Fibroblast of lung (primary cell): ENCODE measurements around the gene INTS12. TPM values are rescaled to one million over a fixed set of nuclear protein-coding genes. Genes with fewer than 3 reads are reported as not detected.

ENCODE experiments used
- DNase-seq, 2 donors: peaks; one replicate each; pipeline versions ENCODE4 v3.0.0 to v3.0.0-alpha.2; 2010; ENCODE audit warnings: low read depth in 2 of 2
- H2AFZ ChIP-seq: 2 replicates; pipeline ENCODE4 v1.5.1; 2012; ENCODE audit warnings: low read length, control low read depth, inconsistent platforms
- H3K27ac ChIP-seq: 2 replicates; pipeline ENCODE4 v1.5.1; 2011; ENCODE audit warnings: low read length, control low read depth; ENCODE audit not compliant: insufficient read depth
- H3K27me3 ChIP-seq: 2 replicates; pipeline ENCODE4 v1.5.1; 2011; ENCODE audit warnings: mild to moderate bottlenecking, low read length; ENCODE audit not compliant: control insufficient read depth, insufficient read depth
- H3K36me3 ChIP-seq: 2 replicates; pipeline ENCODE4 v1.5.1; 2011; ENCODE audit warnings: low read length; ENCODE audit not compliant: control insufficient read depth, insufficient read depth
- H3K4me1 ChIP-seq: 2 replicates; pipeline ENCODE4 v1.5.1; 2011; ENCODE audit warnings: low read length; ENCODE audit not compliant: control insufficient read depth, insufficient read depth; ENCODE audit errors: extremely low read depth
- H3K4me2 ChIP-seq: 2 replicates; pipeline ENCODE4 v1.5.1; 2011; ENCODE audit warnings: low read length, control low read depth; ENCODE audit not compliant: insufficient read depth; ENCODE audit errors: extremely low read depth
- H3K4me3 ChIP-seq, 4 experiments: fragments of 200-600 bp in 1 of 4; sonication (generic) in 1 of 4; replicated peaks in 1 of 4; 2 replicates each; pipeline ENCODE4 v1.5.1; 2011 to 2016; ENCODE audit warnings: low read length in 4 of 4, low read depth in 3 of 4, mild to moderate bottlenecking in 3 of 4, control low read depth in 2 of 4, inconsistent platforms in 1 of 4, mixed read lengths in 1 of 4; ENCODE audit not compliant: insufficient read depth in 1 of 4; ENCODE audit errors: control extremely low read depth in 1 of 4
- H3K79me2 ChIP-seq: 2 replicates; pipeline ENCODE4 v1.5.1; 2012; ENCODE audit warnings: mild to moderate bottlenecking, low read length, inconsistent platforms; ENCODE audit not compliant: control insufficient read depth, insufficient read depth
- H3K9ac ChIP-seq: 2 replicates; pipeline ENCODE4 v1.5.1; 2011; ENCODE audit warnings: mild to moderate bottlenecking, low read length, control low read depth; ENCODE audit not compliant: insufficient read depth
- H3K9me3 ChIP-seq: 2 replicates; pipeline ENCODE4 v1.5.1; 2012; ENCODE audit warnings: low read depth, low read length; ENCODE audit not compliant: control insufficient read depth, insufficient read depth
- H4K20me1 ChIP-seq: 2 replicates; pipeline ENCODE4 v1.5.1; 2011; ENCODE audit warnings: low read length; ENCODE audit not compliant: control insufficient read depth, insufficient read depth; ENCODE audit errors: extremely low read depth
- EZH2 ChIP-seq: IDR thresholded peaks from 2 replicates; pipeline ENCODE4 v1.5.1; 2012; ENCODE audit warnings: low read length, control low read depth, mild to moderate bottlenecking; ENCODE audit errors: missing control alignments
- polyA plus RNA-seq, 2 donors: library from polyadenylated mRNA; depleted of rRNA in 1 of 2; stranded (reverse) in 1 of 2; unstranded in 1 of 2; fragments of >200 nt; gene quantifications; 2 replicates each; pipeline ENCODE4 v1.2.1, GENCODE V29; 2011 to 2012; ENCODE audit warnings: missing spikeins in 1 of 2
- total RNA-seq: library from RNA; depleted of rRNA; stranded (reverse); fragments of >200 nt; gene quantifications from 2 replicates; pipeline ENCODE4 v1.2.1, GENCODE V29; 2014
- TF ChIP-seq, protein P1 (sequence below), 2 donors: IDR thresholded peaks in 1 of 2; conservative IDR thresholded peaks in 1 of 2; 1 replicate in 1 of 2; 2 replicates in 1 of 2; pipeline ENCODE4 v1.5.1; 2011 to 2012; ENCODE audit warnings: low read length in 2 of 2, control low read depth in 1 of 2, inconsistent platforms in 1 of 2, low read depth in 1 of 2, mild to moderate bottlenecking in 1 of 2

The INTS12 gene
- total and polyA plus RNA-seq, 2 donors (not counting 1 experiment from before 2014, with no cell fraction given), result 24.9 to 37.7 TPM

DNA sequence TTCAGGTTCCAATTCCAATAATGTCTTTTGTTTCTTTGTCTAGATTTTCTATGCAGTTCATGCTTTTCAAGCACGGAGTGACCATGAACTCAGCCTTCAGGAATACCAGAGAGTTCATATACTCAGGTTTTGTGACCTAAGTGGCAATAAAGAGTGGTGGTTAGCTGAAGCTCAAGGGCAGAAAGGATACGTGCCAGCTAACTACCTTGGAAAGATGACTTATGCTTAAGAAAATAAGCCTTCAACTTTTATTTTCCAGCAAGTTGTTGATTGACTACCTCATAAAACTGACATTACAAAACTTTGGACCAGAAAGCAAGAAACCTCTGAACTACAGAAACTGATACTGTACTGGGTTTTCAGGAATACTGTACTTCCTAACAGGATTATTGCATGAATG, 30.8 kb downstream of the INTS12 start:
- no peak overlapping the region for H3K9ac ChIP-seq
- no peaks in the 10 kb centered on the region for H3K36me3 ChIP-seq
- no peaks in the 10 kb centered on the region for H3K79me2 ChIP-seq
- TF ChIP-seq, protein P1, sequence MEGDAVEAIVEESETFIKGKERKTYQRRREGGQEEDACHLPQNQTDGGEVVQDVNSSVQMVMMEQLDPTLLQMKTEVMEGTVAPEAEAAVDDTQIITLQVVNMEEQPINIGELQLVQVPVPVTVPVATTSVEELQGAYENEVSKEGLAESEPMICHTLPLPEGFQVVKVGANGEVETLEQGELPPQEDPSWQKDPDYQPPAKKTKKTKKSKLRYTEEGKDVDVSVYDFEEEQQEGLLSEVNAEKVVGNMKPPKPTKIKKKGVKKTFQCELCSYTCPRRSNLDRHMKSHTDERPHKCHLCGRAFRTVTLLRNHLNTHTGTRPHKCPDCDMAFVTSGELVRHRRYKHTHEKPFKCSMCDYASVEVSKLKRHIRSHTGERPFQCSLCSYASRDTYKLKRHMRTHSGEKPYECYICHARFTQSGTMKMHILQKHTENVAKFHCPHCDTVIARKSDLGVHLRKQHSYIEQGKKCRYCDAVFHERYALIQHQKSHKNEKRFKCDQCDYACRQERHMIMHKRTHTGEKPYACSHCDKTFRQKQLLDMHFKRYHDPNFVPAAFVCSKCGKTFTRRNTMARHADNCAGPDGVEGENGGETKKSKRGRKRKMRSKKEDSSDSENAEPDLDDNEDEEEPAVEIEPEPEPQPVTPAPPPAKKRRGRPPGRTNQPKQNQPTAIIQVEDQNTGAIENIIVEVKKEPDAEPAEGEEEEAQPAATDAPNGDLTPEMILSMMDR (conservative IDR thresholded peaks at IDR 0.05 in 1 of 2, IDR thresholded peaks at IDR 0.05 in 1 of 2; ENCODE audit: low read depth in 1 of 2, low read length in 2 of 2), result no peak
- no peak for TF ChIP-seq EZH2
- no peak overlapping the region for H3K27ac ChIP-seq
- no peaks in the 10 kb centered on the region for H4K20me1 ChIP-seq
- H2AFZ ChIP-seq, result no peak overlapping the region
- no peak for DNase-seq
- H3K4me2 ChIP-seq, result no peak overlapping the region
- no peaks in the 10 kb centered on the region for H3K4me1 ChIP-seq
- no peak overlapping the region for H3K4me3 ChIP-seq
- no peaks in the 10 kb centered on the region for H3K9me3 ChIP-seq
- H3K27me3 ChIP-seq, result no peaks in the 10 kb centered on the region

DNA sequence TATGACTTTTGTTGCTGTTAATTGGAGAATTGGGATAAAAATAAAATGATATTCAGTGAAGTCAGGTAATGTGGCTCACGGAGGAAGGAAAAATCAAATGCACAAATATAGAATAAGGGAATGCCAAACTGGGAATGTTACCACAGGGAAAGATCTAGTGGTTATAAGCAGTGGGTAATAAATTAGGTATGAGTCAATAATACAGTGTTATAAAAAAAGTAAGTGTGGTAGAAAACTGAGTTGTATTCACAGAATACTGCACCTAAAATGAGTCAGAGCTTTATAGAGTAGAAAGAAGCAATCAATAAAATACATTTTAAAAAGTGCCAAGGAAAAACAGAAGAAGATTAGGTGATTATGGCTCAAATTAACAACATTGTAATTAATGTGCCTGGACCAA, 34.5 kb downstream of the INTS12 start:
- H3K4me3 ChIP-seq, result no peak overlapping the region
- no peaks in the 10 kb centered on the region for H3K4me1 ChIP-seq
- H3K27me3 ChIP-seq, result no peaks in the 10 kb centered on the region
- H3K9ac ChIP-seq, result no peak overlapping the region
- no peak overlapping the region for H2AFZ ChIP-seq
- no peaks in the 10 kb centered on the region for H4K20me1 ChIP-seq
- no peak overlapping the region for H3K4me2 ChIP-seq
- no peaks in the 10 kb centered on the region for H3K79me2 ChIP-seq
- TF ChIP-seq EZH2, result no peak
- TF ChIP-seq, protein P1 (conservative IDR thresholded peaks at IDR 0.05 in 1 of 2, IDR thresholded peaks at IDR 0.05 in 1 of 2; ENCODE audit: low read depth in 1 of 2, low read length in 2 of 2), result no peak
- no peak overlapping the region for H3K27ac ChIP-seq
- no peak for DNase-seq
- no peaks in the 10 kb centered on the region for H3K9me3 ChIP-seq
- H3K36me3 ChIP-seq, result no peaks in the 10 kb centered on the region

DNA sequence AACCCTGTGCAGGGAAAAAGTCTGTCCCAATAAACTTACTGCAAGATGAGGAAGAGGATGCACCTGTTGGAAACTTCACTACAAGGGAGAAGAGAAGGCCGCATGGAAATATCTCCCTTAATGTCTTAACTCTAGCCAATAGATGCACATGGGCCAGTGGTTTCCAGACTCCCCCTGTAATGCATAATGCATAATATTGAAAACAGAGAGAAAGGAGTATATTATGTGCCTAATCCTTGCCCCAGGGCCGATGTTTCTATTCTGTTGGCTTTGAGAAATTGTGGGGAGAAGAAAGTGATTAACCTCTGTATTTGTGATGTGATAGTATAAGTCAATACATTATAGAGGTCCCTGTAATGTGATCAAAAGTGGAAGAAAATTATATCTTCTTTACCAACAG, 37.2 kb downstream of the INTS12 start:
- Histone ChIP-seq H3K27ac (no peak overlapping the region), H3K9me3 (no peaks in the 10 kb centered on the region), H4K20me1 (no peaks in the 10 kb centered on the region), H3K4me1 (no peaks in the 10 kb centered on the region), H3K36me3 (no peaks in the 10 kb centered on the region), H3K79me2 (no peaks in the 10 kb centered on the region), H3K27me3 (no peaks in the 10 kb centered on the region), H2AFZ (no peak overlapping the region), H3K4me3 (no peak overlapping the region), H3K9ac (no peak overlapping the region), H3K4me2 (no peak overlapping the region)
- DNase-seq, result no peak
- TF ChIP-seq, protein P1 (conservative IDR thresholded peaks at IDR 0.05 in 1 of 2, IDR thresholded peaks at IDR 0.05 in 1 of 2; ENCODE audit: low read depth in 1 of 2, low read length in 2 of 2), result no peak
- no peak for TF ChIP-seq EZH2
